H1 (cell line): ENCODE results near the gene CALML5. TPM values are rescaled to one million over a fixed set of nuclear protein-coding genes. Genes with fewer than 3 reads are reported as not detected.

Source experiments
- CTCF ChIA-PET: fragments of 300-600 bp; sonication (Branson Sonifier 250); formaldehyde crosslinking; loops from one replicate; lab custom pipeline; 2021; ENCODE audit not compliant: partially characterized antibody; lab: Charles Lee
- POLR2A ChIA-PET: fragments of 300-600 bp; sonication (Branson Sonifier 250); formaldehyde crosslinking; loops from one replicate; lab custom pipeline; 2021; ENCODE audit warnings: inconsistent platforms; ENCODE audit not compliant: partially characterized antibody; lab: Charles Lee
- DNase-seq, 2 experiments: peaks; one replicate each; pipeline versions ENCODE4 v3.0.0 to v3.0.0-alpha.2; 2010 to 2022; ENCODE audit warnings: low spot score in 2 of 2, low read depth in 1 of 2, mixed read lengths in 1 of 2
- FAIRE-seq: peaks from 2 replicates; lab custom pipeline; 2011; peaks lifted over from hg19 to GRCh38; lab: Jason Lieb, UNC
- H2AFZ ChIP-seq: 2 replicates; pipeline ENCODE4 v1.8.1; 2012; ENCODE audit warnings: low read length, inconsistent platforms
- H2AK5ac ChIP-seq: 2 replicates; pipeline ENCODE4 v1.6.1; 2013; ENCODE audit warnings: low read depth, low read length
- H2BK120ac ChIP-seq: replicated peaks from 2 replicates; pipeline ENCODE3; 2013; ENCODE audit warnings: low read depth, low read length, inconsistent platforms
- H2BK12ac ChIP-seq: 2 replicates; pipeline ENCODE4 v1.6.1; 2013; ENCODE audit warnings: low read depth, low read length
- H2BK15ac ChIP-seq: 2 replicates; pipeline ENCODE4 v1.6.1; 2013; ENCODE audit warnings: low read length
- H2BK20ac ChIP-seq: 2 replicates; pipeline ENCODE4 v1.6.1; 2013; ENCODE audit warnings: low read length
- H2BK5ac ChIP-seq: 2 replicates; pipeline ENCODE4 v1.6.1; 2013; ENCODE audit warnings: low read depth, low read length
- H3K14ac ChIP-seq: 2 replicates; pipeline ENCODE4 v1.6.1; 2013; ENCODE audit warnings: inconsistent platforms; ENCODE audit not compliant: insufficient read length
- H3K18ac ChIP-seq: 2 replicates; pipeline ENCODE4 v1.6.1; 2013; ENCODE audit warnings: low read length; ENCODE audit errors: extremely low read depth
- H3K23ac ChIP-seq: 2 replicates; pipeline ENCODE4 v1.6.1; 2013; ENCODE audit warnings: inconsistent platforms; ENCODE audit not compliant: insufficient read length
- H3K23me2 ChIP-seq: 2 replicates; pipeline ENCODE4 v1.6.1; 2013; ENCODE audit warnings: low read depth, low read length
- H3K27ac ChIP-seq: 2 replicates; pipeline ENCODE4 v1.6.1; 2011; ENCODE audit warnings: low read depth, low read length, inconsistent platforms
- H3K27me3 ChIP-seq, 4 experiments: replicated peaks in 1 of 4; 1 replicate in 1 of 4; 2 replicates in 3 of 4; pipeline versions ENCODE4 v1.6.1 to v1.8.1; 2011 to 2013; ENCODE audit warnings: low read length in 3 of 4, mild to moderate bottlenecking in 3 of 4, inconsistent platforms in 2 of 4, mixed read lengths in 2 of 4, moderate library complexity in 1 of 4; ENCODE audit not compliant: control insufficient read depth in 3 of 4, insufficient read depth in 3 of 4; ENCODE audit errors: extremely low read depth in 1 of 4
- H3K36me3 ChIP-seq, 4 experiments: 2 replicates each; pipeline versions ENCODE4 v1.6.1 to v1.8.1; 2011 to 2013; ENCODE audit warnings: mild to moderate bottlenecking in 4 of 4, low read length in 3 of 4, moderate library complexity in 2 of 4, control low read depth in 1 of 4, inconsistent platforms in 1 of 4; ENCODE audit not compliant: insufficient read depth in 4 of 4, control insufficient read depth in 2 of 4
- H3K4ac ChIP-seq: replicated peaks from 2 replicates; pipeline ENCODE3; 2013; ENCODE audit warnings: low read length, low read depth, mixed read lengths, inconsistent platforms; ENCODE audit not compliant: insufficient read length
- H3K4me1 ChIP-seq, 4 experiments: replicated peaks in 1 of 4; 1 replicate in 1 of 4; 2 replicates in 3 of 4; pipeline versions ENCODE4 v1.6.1 to v1.8.1; 2011 to 2013; ENCODE audit warnings: low read length in 3 of 4, inconsistent platforms in 2 of 4, mixed read lengths in 1 of 4; ENCODE audit not compliant: insufficient read depth in 4 of 4, control insufficient read depth in 3 of 4
- H3K4me2 ChIP-seq, 2 experiments: 2 replicates each; pipeline versions ENCODE4 v1.6.1 to v1.8.1; 2011 to 2013; ENCODE audit warnings: low read depth in 2 of 2, low read length in 2 of 2, control low read depth in 1 of 2, inconsistent platforms in 1 of 2, mild to moderate bottlenecking in 1 of 2; ENCODE audit not compliant: insufficient read depth in 1 of 2
- H3K4me3 ChIP-seq, 4 experiments: fragments of 200-600, 300-600 bp in 1 of 4; sonication (generic), shearing (Covaris generic), sonication (Bioruptor Twin) in 1 of 4; 2 replicates each; pipeline versions ENCODE4 v1.5.1 to v1.8.1; 2011 to 2016; ENCODE audit warnings: low read length in 4 of 4, low read depth in 3 of 4, control low read depth in 2 of 4, inconsistent platforms in 2 of 4, mild to moderate bottlenecking in 2 of 4, mixed read lengths in 1 of 4, moderate library complexity in 1 of 4; ENCODE audit not compliant: insufficient read depth in 2 of 4; ENCODE audit errors: extremely low read depth in 1 of 4
- H3K56ac ChIP-seq: replicated peaks from 2 replicates; pipeline ENCODE3; 2013; ENCODE audit warnings: low read depth, mild to moderate bottlenecking, mixed read lengths, low read length, inconsistent platforms; ENCODE audit not compliant: insufficient read length
- H3K79me1 ChIP-seq: 2 replicates; pipeline ENCODE4 v1.6.1; 2013; ENCODE audit warnings: low read depth, low read length, control low read depth
- H3K79me2 ChIP-seq, 2 experiments: 2 replicates each; pipeline versions ENCODE4 v1.6.1 to v1.8.1; 2012 to 2013; ENCODE audit warnings: low read length in 2 of 2, mild to moderate bottlenecking in 2 of 2, inconsistent platforms in 1 of 2; ENCODE audit not compliant: insufficient read depth in 2 of 2, control insufficient read depth in 1 of 2
- H3K9ac ChIP-seq, 4 experiments: replicated peaks in 1 of 4; 1 replicate in 1 of 4; 2 replicates in 3 of 4; pipeline versions ENCODE4 v1.6.1 to v1.8.1; 2011 to 2013; ENCODE audit warnings: low read depth in 3 of 4, low read length in 3 of 4, control low read depth in 2 of 4, mild to moderate bottlenecking in 2 of 4, moderate library complexity in 2 of 4, inconsistent platforms in 1 of 4; ENCODE audit errors: extremely low read depth in 1 of 4
- H3K9me3 ChIP-seq, 2 experiments: 2 replicates each; pipeline versions ENCODE4 v1.6.1 to v1.8.1; 2012 to 2013; ENCODE audit warnings: mild to moderate bottlenecking in 2 of 2, moderate library complexity in 2 of 2, control low read depth in 1 of 2, inconsistent platforms in 1 of 2, low read depth in 1 of 2, low read length in 1 of 2, mixed read lengths in 1 of 2; ENCODE audit not compliant: insufficient read depth in 2 of 2
- H4K20me1 ChIP-seq, 2 experiments: replicated peaks in 1 of 2; 2 replicates each; pipeline versions ENCODE3 to v1.8.1; 2011 to 2013; ENCODE audit warnings: inconsistent platforms in 2 of 2, low read length in 2 of 2, mild to moderate bottlenecking in 1 of 2; ENCODE audit not compliant: insufficient read depth in 2 of 2, control insufficient read depth in 1 of 2
- H4K5ac ChIP-seq: 2 replicates; pipeline ENCODE4 v1.6.1; 2013; ENCODE audit warnings: low read length, low read depth, mixed read lengths, inconsistent platforms; ENCODE audit not compliant: insufficient read length
- H4K8ac ChIP-seq: 2 replicates; pipeline ENCODE4 v1.8.0; 2013; ENCODE audit warnings: mild to moderate bottlenecking, moderate library complexity, low read length, inconsistent platforms; ENCODE audit not compliant: insufficient read depth; ENCODE audit errors: extremely low read depth
- H4K91ac ChIP-seq: replicated peaks from 2 replicates; pipeline ENCODE3; 2013; ENCODE audit warnings: low read length, mixed read lengths, inconsistent platforms; ENCODE audit not compliant: insufficient read length
- ATF3 ChIP-seq: IDR thresholded peaks from 2 replicates; pipeline ENCODE4 v1.6.1; 2011; ENCODE audit warnings: low read depth, mild to moderate bottlenecking, low read length; ENCODE audit not compliant: insufficient read depth
- BRCA1 ChIP-seq: IDR thresholded peaks from 2 replicates; pipeline ENCODE4 v1.6.1; 2012; ENCODE audit warnings: low read depth, low read length, improper control_type of control experiment
- JUN ChIP-seq: IDR thresholded peaks from 2 replicates; pipeline ENCODE4 v1.6.1; 2011; ENCODE audit warnings: low read depth, mild to moderate bottlenecking, improper control_type of control experiment, low read length
- KDM4A ChIP-seq: IDR thresholded peaks from one replicate; pipeline ENCODE4 v1.7.1; 2012; ENCODE audit warnings: low read depth, mild to moderate bottlenecking, moderate library complexity, low read length, inconsistent platforms; ENCODE audit not compliant: severe bottlenecking
- NRF1 ChIP-seq: IDR thresholded peaks from 2 replicates; pipeline ENCODE4 v1.6.1; 2011; ENCODE audit warnings: mild to moderate bottlenecking, low read depth, low read length, improper control_type of control experiment
- SP1 ChIP-seq: IDR thresholded peaks from 2 replicates; pipeline ENCODE4 v1.6.1; 2011; ENCODE audit warnings: low read depth, low read length
- WGBS, 2 experiments: shearing (Covaris generic) in 1 of 2; methylation state at CpG; one replicate each; pipeline versions ENCODE4 v1.1.6 to v1.1.7; 2013 to 2015; ENCODE audit warnings: low lambda C conversion rate in 2 of 2, mixed read lengths in 2 of 2, inconsistent platforms in 1 of 2, low coverage in 1 of 2, missing lambda C conversion rate in 1 of 2; ENCODE audit not compliant: insufficient replicate concordance in 2 of 2, insufficient coverage in 1 of 2, insufficient read length in 1 of 2; ENCODE audit errors: extremely low coverage in 1 of 2, missing lambda C conversion rate in 1 of 2; 5-methylcytosine and 5-hydroxymethylcytosine counted together
- polyA plus RNA-seq, 7 experiments: library from polyadenylated mRNA; depleted of rRNA in 3 of 7; stranded (reverse) in 5 of 7; unstranded in 2 of 7; fragments of >200 nt in 5 of 7; fragments of 200-250 nt in 2 of 7; gene quantifications; 1 replicate in 5 of 7; 2 replicates in 1 of 7; 4 replicates in 1 of 7; pipeline versions ENCODE4 v1.2.1 to v1.2.3, GENCODE V29; 2011 to 2013; ENCODE audit warnings: missing spikeins in 2 of 7, mixed read lengths in 2 of 7
- total RNA-seq: library from RNA; stranded (reverse); fragmentation: NEBNext Ultra II Directional; extraction: Animal tissue kit (Norgen Biotek cat#: 25700); gene quantifications from 2 replicates; pipeline ENCODE4 v1.2.1, GENCODE V29; 2021
- TF ChIP-seq, protein P1 (sequence below): IDR thresholded peaks from 2 replicates; pipeline ENCODE4 v1.6.1; 2012; ENCODE audit warnings: inconsistent platforms
- TF ChIP-seq, protein P2 (sequence below): IDR thresholded peaks from 2 replicates; pipeline ENCODE4 v1.6.1; 2011; ENCODE audit warnings: low read length, improper control_type of control experiment

The CALML5 gene
- total and polyA plus RNA-seq, 2 of the 8 experiments (the other 6 are each of a cell fraction or from before 2014, with no cell fraction given) = not detected

DNA sequence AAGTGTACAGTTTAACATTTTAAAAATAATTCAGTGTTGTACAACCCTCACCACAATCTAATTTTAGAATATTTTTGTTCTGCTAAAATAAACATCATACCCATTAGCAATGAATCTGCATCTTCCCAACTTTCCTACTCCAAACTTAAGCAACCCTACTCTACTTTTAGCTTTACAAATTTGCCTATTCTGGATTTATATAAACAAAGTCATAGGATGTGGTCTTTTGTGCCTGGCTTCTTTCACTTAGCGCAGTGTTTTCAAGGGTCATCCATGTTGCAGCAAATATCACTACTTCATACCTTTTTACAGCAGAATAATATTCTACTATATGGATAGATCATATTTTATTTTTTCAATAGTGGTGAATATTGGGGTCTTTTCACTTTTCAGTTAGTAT is 44.3 kb upstream of the CALML5 start:
- H2BK5ac ChIP-seq = no peak overlapping the region
- CTCF ChIA-PET = no interaction called here
- TF ChIP-seq JUN (no peak), SP1 (no peak), ATF3 (no peak), BRCA1 (no peak), NRF1 (no peak), KDM4A (no peak)
- TF ChIP-seq, protein P1, sequence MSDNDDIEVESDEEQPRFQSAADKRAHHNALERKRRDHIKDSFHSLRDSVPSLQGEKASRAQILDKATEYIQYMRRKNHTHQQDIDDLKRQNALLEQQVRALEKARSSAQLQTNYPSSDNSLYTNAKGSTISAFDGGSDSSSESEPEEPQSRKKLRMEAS = no peak
- TF ChIP-seq, protein P2, sequence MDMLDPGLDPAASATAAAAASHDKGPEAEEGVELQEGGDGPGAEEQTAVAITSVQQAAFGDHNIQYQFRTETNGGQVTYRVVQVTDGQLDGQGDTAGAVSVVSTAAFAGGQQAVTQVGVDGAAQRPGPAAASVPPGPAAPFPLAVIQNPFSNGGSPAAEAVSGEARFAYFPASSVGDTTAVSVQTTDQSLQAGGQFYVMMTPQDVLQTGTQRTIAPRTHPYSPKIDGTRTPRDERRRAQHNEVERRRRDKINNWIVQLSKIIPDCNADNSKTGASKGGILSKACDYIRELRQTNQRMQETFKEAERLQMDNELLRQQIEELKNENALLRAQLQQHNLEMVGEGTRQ = no peak
- TF ChIP-seq, all 59 proteins: peak for 0

More for the DNA sequence above, 44.3 kb upstream of the CALML5 start:
- no peaks in the 10 kb centered on the region; a peak in 1 of 7 replicates for H3K4me1 ChIP-seq
- H4K20me1 ChIP-seq = no peaks in the 10 kb centered on the region
- H2BK20ac ChIP-seq = no peak overlapping the region
- no peak overlapping the region for H3K23ac ChIP-seq
- DNase-seq (no peak), FAIRE-seq (no peak)
- no peak overlapping the region for H3K9ac ChIP-seq
- no peak overlapping the region for H3K18ac ChIP-seq
- WGBS, 2 experiments = 100% methylated on average over 1 of the region's 1 CpG; no CpG with 5 or more reads in 1 of the 2 experiments
- H3K27me3 ChIP-seq = no peaks in the 10 kb centered on the region
- H3K4me3 ChIP-seq = no peak overlapping the region
- H3K14ac ChIP-seq = no peak overlapping the region
- H2BK15ac ChIP-seq = no peak overlapping the region
- no peak overlapping the region for H2AK5ac ChIP-seq
- POLR2A ChIA-PET = no interaction called here
- no peak overlapping the region for H3K56ac ChIP-seq
- no peak overlapping the region for H3K27ac ChIP-seq
- H3K79me1 ChIP-seq = no peaks in the 10 kb centered on the region
- H4K8ac ChIP-seq = no peak overlapping the region
- no peak overlapping the region for H2BK12ac ChIP-seq
- H3K4ac ChIP-seq = no peak overlapping the region
- no peak overlapping the region for H3K4me2 ChIP-seq
- no peaks in the 10 kb centered on the region for H3K23me2 ChIP-seq
- H3K79me2 ChIP-seq = no peaks in the 10 kb centered on the region
- no peak overlapping the region for H4K91ac ChIP-seq
- H2AFZ ChIP-seq = no peak overlapping the region
- no peak overlapping the region for H2BK120ac ChIP-seq
- H3K9me3 ChIP-seq = peaks cover 5 to 12% of the 10 kb centered on the region in 2 experiments; a peak in 2 of 4 replicates
- H4K5ac ChIP-seq = no peak overlapping the region
- H3K36me3 ChIP-seq = no peaks in the 10 kb centered on the region
